ENCODE results near the gene MAEL. TPM values are rescaled to one million over a fixed set of nuclear protein-coding genes. Genes with fewer than 3 reads are reported as not detected.

MAEL gene
- total RNA-seq (0.54 TPM), polyA plus RNA-seq (ENCODE audit: insufficient read depth, low read depth, low replicate concordance) (2.2 TPM)
- long read RNA-seq, donor 1: 0 reads
- long read RNA-seq, donor 2: 0 reads
- long read RNA-seq, donor 3: 0 reads
- long read RNA-seq, donor 4: 0 reads
- long read RNA-seq, donor 5: 0 reads
- long read RNA-seq, donor 6: 0 reads
- long read RNA-seq, donor 7, partial matches to known transcripts: 0 of 4 reads
- long read RNA-seq, donor 7, other reads (novel, unspliced or antisense): 2 of 4 reads
- long read RNA-seq, donor 8, partial matches to known transcripts: 0 of 1 reads
- long read RNA-seq, donor 8, other reads (novel, unspliced or antisense): 0 of 1 reads
- long read RNA-seq, donor 9: 0 reads
- long read RNA-seq, donor 10: 0 reads

DNA sequence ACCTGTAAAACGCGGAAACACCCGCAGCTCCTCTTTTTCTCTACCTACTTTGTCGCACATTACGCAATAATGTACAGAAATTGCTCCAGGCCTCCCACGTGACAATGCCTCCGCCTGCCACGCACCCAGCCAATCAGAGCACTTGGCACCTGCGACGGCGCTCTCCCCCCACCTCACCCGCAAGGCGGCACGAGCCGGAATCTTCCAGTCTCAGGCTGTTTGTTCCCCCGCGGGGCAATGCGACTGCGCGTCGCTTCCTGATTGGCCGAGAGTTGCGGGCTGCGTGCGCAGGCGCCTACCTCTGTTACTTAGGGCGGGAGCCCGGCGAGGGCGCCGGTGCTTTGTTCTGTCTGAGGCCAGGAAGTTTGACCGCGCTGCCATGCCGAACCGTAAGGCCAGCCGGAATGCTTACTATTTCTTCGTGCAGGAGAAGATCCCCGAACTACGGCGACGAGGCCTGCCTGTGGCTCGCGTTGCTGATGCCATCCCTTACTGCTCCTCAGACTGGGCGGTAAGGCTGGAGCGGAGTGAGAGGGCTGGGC, at the start of gene MAEL:
Gene MAEL (plus strand): TSS at position 307 of the 542 bp plus-strand sequence. CDS start 73 bp downstream, at position 380.
- H3K27ac ChIP-seq (ENCODE audit: low read depth in 2 of 2, low read length in 2 of 2): no peak within 1 kb of the TSS
- no peaks in the 10 kb centered on the region for H3K36me3 ChIP-seq (ENCODE audit: control insufficient read depth in 2 of 3, insufficient read depth in 3 of 3, low read length in 3 of 3)
- H3K4me1 ChIP-seq (ENCODE audit: control insufficient read depth in 2 of 3, insufficient read depth in 2 of 3, low read depth in 1 of 3, low read length in 3 of 3): no peaks in the 10 kb centered on the region
- no peak within 1 kb of the TSS for H3K4me3 ChIP-seq (ENCODE audit: low read length in 3 of 3)
- no peaks in the 10 kb centered on the region for H3K27me3 ChIP-seq (ENCODE audit: control insufficient read depth, insufficient read depth, low read length)
- H3K9ac ChIP-seq (ENCODE audit: low read length in 3 of 3): no peak within 1 kb of the TSS
- TF ChIP-seq, protein P1, sequence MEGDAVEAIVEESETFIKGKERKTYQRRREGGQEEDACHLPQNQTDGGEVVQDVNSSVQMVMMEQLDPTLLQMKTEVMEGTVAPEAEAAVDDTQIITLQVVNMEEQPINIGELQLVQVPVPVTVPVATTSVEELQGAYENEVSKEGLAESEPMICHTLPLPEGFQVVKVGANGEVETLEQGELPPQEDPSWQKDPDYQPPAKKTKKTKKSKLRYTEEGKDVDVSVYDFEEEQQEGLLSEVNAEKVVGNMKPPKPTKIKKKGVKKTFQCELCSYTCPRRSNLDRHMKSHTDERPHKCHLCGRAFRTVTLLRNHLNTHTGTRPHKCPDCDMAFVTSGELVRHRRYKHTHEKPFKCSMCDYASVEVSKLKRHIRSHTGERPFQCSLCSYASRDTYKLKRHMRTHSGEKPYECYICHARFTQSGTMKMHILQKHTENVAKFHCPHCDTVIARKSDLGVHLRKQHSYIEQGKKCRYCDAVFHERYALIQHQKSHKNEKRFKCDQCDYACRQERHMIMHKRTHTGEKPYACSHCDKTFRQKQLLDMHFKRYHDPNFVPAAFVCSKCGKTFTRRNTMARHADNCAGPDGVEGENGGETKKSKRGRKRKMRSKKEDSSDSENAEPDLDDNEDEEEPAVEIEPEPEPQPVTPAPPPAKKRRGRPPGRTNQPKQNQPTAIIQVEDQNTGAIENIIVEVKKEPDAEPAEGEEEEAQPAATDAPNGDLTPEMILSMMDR (IDR thresholded peaks at IDR 0.05; ENCODE audit: borderline replicate concordance, extremely low read depth, insufficient read depth): no peak
- intact Hi-C loops (cut with DNase I): no loop called here
- no peaks in the 10 kb centered on the region for H3K9me3 ChIP-seq (ENCODE audit: control insufficient read depth in 2 of 3, insufficient read depth in 1 of 3, low read length in 3 of 3)
- no peak for FAIRE-seq
- no peak for DNase-seq

DNA sequence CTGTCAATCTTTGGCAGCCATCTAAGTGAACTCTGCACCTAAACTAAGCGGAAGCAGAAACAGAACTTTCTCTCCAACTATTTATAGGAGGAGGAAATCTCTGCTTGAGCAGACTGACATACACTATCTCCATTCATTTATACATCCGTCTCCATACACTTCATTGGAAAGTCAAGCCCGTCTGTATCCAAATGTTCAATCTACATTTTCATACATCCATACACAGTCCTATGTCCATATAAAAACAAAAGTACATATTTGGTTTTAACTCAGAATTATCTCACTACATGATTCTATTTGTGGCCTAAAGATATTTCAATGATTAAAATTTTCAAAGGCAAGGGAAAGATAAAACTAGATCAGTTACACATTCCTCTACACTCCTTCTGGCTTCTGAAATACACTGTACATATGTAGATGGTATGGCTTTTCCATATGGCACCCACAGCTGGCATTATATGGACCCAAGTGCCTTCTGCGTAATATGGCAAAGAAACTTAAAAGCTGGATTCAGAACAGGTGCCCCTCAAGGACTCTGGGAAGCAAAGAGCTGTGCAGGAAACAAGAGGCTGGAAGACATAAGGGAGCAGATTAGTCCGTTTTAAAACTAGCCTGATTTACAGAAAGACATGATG, 49.2 kb upstream of the MAEL start:
- Histone ChIP-seq H3K36me3 (ENCODE audit: control insufficient read depth in 2 of 3, insufficient read depth in 3 of 3, low read length in 3 of 3) (no peaks in the 10 kb centered on the region), H3K4me3 (ENCODE audit: low read length in 3 of 3) (no peak overlapping the region), H3K9me3 (ENCODE audit: control insufficient read depth in 2 of 3, insufficient read depth in 1 of 3, low read length in 3 of 3) (no peaks in the 10 kb centered on the region), H3K27me3 (ENCODE audit: control insufficient read depth, insufficient read depth, low read length) (no peaks in the 10 kb centered on the region), H3K4me1 (ENCODE audit: control insufficient read depth in 2 of 3, insufficient read depth in 2 of 3, low read depth in 1 of 3, low read length in 3 of 3) (no peaks in the 10 kb centered on the region), H3K9ac (ENCODE audit: low read length in 3 of 3) (no peak overlapping the region), H3K27ac (ENCODE audit: low read depth in 2 of 2, low read length in 2 of 2) (no peak overlapping the region)
- intact Hi-C loops (cut with DNase I): no loop called here
- TF ChIP-seq, protein P1 (IDR thresholded peaks at IDR 0.05; ENCODE audit: borderline replicate concordance, extremely low read depth, insufficient read depth): no peak
- FAIRE-seq (no peak), DNase-seq (no peak)

DNA sequence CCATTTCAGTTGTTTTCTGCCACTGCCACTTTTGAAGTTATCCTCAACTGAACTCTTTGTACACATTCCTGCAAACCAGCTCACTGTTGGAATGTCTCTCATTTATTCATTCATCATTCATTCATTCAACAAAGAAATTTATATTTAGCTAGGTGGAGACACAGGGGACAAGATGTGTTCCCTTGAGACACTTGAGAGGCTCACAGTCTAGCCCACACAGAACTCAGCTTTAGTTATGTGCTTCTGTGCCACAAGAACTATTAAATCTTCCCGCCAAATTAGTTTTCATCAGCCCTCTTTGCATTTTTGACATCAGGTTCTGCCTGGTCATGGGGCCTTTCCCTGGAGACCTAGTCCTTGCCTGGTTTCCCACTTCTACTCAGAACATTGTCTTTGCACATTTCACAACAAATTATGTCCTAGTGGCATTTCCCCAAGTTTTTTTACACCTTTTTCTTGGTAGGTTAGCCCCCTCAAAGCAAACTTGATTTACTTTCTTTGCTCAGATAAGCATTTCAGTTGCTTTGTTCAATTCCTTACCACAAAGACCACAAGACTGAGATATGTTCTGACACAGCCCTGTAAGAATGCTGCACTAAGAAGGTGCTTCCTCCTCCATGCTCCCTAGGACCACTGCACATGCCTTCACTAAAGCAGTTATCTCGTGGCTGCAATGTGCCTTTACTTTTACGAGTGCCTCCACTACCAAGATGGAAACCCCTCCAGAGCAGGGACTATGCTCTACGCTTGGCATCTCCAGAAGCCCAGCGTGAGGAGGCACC, 44.7 kb upstream of the MAEL start:
- DNase-seq: no peak
- Histone ChIP-seq H3K9ac (ENCODE audit: low read length in 3 of 3) (no peak overlapping the region), H3K9me3 (ENCODE audit: control insufficient read depth in 2 of 3, insufficient read depth in 1 of 3, low read length in 3 of 3) (no peaks in the 10 kb centered on the region), H3K4me1 (ENCODE audit: control insufficient read depth in 2 of 3, insufficient read depth in 2 of 3, low read depth in 1 of 3, low read length in 3 of 3) (peaks cover 0 to 6% (median 0%) of the 10 kb centered on the region in 3 donors), H3K27me3 (ENCODE audit: control insufficient read depth, insufficient read depth, low read length) (no peaks in the 10 kb centered on the region), H3K27ac (ENCODE audit: low read depth in 2 of 2, low read length in 2 of 2) (no peak overlapping the region), H3K36me3 (ENCODE audit: control insufficient read depth in 2 of 3, insufficient read depth in 3 of 3, low read length in 3 of 3) (no peaks in the 10 kb centered on the region), H3K4me3 (ENCODE audit: low read length in 3 of 3) (no peak overlapping the region)
- FAIRE-seq: no peak
- TF ChIP-seq, protein P1 (IDR thresholded peaks at IDR 0.05; ENCODE audit: borderline replicate concordance, extremely low read depth, insufficient read depth): no peak
- intact Hi-C loops (cut with DNase I): no loop called here
